T-helper 2 cell (primary cell): Measurements from ENCODE around the gene UTS2.

Source experiments
- DNase-seq, 5 experiments: peaks; one replicate each; pipeline versions ENCODE4 v3.0.0 to v3.0.0-alpha.2; 2012 to 2022

Gene UTS2

GRCh38 chr1:7862211-7863060 lies 9.6 kb upstream of the UTS2 start:
- no peak for DNase-seq

DNA sequence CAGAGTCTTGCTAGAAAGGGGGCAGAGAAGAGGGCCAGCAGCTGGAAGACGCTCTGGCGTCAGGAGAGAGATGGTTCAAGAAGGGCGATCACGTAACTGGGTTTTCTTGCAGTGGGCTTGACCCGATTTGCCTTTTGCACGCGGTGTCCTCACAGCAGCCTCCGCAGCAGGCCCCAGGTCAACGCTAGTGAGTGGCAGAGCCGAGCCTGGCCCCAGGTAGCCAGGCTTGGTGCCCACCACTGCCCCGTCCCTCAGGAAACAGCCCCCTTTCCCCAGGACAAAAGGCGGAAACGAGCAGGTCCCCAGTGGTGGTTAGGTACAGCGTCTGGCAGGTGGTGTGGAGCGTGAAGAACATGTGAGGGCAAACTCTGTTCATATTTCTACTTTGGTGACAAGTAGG lies 8.6 kb upstream of the UTS2 start:
- no peak for DNase-seq

- DNase-seq = no peak
Observed at GRCh38 chr1:7860130-7860529, 7.3 kb upstream of the UTS2 start.

GRCh38 chr1:7859406-7859805 lies 6.5 kb upstream of the UTS2 start:
- DNase-seq = no peak

DNA sequence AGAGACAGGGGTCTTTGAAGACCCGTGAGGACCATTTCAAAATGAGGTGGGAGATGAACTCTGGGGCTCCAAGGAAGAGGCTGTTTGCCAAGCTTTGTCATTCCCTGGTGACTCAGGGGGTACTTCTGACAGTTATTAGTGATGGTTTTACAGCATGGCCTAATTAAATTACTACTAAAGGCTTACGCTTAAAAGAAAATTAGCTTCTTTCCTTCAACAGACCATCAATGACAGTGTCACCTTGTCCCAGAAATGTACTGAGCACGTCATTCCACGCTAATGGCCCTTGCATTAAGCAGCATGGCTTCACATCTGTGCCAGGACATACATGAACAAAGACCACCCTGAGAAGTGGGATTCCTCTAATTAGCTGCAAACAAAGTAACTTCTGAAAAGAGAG lies 5.1 kb upstream of the UTS2 start:
- no peak for DNase-seq

DNA sequence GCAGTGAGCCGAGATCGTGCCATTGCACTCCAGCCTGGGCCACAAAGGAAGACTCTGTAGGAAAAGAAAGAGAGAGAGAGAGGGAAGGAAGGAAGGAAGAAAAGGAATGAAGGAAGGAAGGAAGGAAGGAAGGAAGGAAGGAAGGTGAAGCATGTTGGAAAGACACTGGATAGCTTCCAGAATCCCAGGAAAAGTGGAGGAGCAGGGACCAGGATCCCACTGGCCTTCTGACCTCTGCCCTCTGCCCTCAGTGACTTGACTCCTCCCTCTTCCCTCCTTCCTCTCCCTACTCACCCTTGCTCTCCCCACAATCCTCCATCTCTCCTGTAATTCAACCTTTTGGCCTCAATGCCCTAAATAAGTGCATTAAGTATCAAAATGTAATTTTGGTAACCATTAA lies 4.1 kb upstream of the UTS2 start:
- DNase-seq = no peak

GRCh38 chr1:7856345-7856744 lies 3.5 kb upstream of the UTS2 start:
- no peak for DNase-seq

GRCh38 chr1:7853684-7854026 lies 790 bp upstream of the UTS2 start:
- no peak for DNase-seq

- DNase-seq = no peak
Observed at GRCh38 chr1:7850786-7851185, 2.1 kb downstream of the UTS2 start.

DNA sequence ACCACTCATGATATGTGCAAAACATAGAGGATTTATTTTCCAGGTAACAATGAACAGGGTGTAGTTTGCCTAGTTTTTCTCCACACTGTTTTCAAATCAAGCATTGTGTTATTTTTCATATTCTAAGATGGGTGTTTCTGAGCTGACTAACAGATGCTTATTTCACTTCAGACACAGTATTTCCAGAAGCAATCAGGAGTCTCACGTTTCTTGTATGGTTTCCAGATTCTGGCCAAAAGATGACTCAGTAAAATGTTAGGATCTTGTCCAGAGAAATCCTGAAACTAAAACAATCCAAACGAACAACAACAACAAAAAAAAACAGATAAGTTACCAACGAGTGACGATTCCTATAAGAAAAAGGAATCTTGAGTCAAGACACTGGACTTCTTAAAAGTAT lies 5.3 kb downstream of the UTS2 start:
- no peak for DNase-seq

- DNase-seq = no peak
Observed at GRCh38 chr1:7846656-7847055, 6.2 kb downstream of the UTS2 start.

- DNase-seq = no peak
Observed at GRCh38 chr1:7845761-7846160, 7.1 kb downstream of the UTS2 start.

- peak in 1 of 5 experiments; percentile 38 for DNase-seq
Observed at GRCh38 chr1:7842517-7842916, 10.3 kb downstream of the UTS2 start.

DNA sequence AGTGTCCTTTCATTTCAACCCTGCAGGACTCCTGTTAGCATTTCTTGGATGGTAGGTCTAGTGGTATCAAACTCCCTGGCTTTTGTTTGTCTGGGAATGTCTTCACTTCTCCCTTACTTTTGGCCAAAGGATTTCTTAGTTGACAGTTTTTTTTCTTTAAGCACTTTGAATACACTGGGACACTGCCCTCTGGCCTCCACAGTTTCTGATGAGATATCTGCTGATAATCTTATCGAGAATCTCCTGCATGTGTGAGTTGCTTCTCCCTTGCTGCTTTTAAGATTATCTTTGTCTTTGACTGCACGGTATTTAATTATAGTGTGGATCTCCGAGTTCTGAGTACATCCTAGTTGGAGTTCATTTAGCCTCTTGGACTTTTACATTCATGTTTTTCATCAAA lies 13.3 kb downstream of the UTS2 start:
- DNase-seq = no peak

GRCh38 chr1:7838714-7839113 lies 14.2 kb downstream of the UTS2 start:
- DNase-seq = peak in 1 of 5 experiments; percentile 18

- DNase-seq = no peak
Observed at GRCh38 chr1:7833035-7833434, 19.8 kb downstream of the UTS2 start.

GRCh38 chr1:7831458-7831857 lies 21.4 kb downstream of the UTS2 start:
- DNase-seq = no peak

GRCh38 chr1:7827126-7827955 lies 25.5 kb downstream of the UTS2 start:
- peak; percentile 10 to 41 (median 22) for DNase-seq

DNA sequence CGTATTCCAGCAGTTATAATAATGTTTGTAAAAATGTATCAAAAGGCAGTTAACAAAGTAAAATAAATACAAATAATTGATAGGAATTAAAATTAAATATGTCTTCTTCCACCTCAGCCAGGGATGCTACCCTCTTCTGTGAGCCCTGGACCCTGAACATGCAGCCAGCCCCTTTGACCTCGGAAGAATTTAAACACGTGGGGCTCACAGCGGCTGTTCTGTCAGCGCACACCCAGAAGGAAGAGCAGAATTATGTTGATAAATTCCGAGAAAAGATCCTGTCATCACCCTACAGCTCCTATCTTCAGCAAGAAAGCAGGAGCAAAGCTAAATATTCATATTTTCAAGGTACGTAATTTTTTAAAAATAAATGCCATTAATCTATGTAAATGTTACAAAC lies 26.5 kb downstream of the UTS2 start:
- DNase-seq = no peak

DNA sequence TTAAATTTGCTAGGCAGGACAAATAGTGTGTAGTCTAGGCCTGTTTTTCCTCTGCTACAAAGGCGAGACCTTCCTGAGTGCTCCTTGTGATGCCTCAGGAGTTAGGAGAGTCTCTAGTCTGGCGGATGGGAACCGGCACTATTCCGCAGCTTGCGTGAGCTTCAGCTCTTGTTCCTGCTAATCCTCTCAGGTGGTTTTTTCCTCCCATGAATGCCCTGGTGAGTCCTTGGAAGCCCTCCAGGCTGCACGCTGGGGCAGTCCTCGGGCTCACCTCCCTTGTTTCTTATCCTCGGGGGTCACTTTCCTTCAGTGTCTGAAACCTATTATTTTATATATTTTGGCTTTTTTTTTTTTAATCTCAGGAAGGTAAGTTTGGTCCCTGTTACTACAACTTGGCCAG lies 28.2 kb downstream of the UTS2 start:
- no peak for DNase-seq

- peak in 1 of 5 experiments; percentile 51 for DNase-seq
Observed at GRCh38 chr1:7821282-7821681, 31.6 kb downstream of the UTS2 start.

GRCh38 chr1:7813677-7814373 lies 39.0 kb downstream of the UTS2 start:
- no peak for DNase-seq

DNA sequence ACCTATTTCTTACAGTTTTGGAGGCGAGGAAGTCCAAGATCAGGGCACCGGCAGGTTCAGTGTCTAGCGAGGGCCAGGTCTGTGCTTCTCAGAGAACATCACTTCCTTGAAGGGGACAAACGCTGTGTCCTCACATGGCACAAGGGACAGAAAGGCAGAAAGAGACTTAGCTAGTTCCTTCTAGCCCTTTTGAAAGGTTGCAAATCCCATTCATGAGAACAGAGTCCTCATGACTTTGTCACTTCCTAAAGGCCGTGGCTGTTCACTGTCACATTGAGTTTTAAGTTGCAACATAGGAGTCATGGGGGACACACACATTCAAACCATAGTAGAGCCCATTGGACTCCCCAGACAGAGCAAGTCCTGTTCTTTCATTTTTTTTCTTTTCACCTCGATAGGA lies 41.4 kb downstream of the UTS2 start:
- DNase-seq = no peak

- DNase-seq = no peak
Observed at GRCh38 chr1:7810395-7810794, 42.5 kb downstream of the UTS2 start.
